Erythroblast (primary cell): ENCODE results near the gene FGF22.

Source experiments
- GATA1 ChIP-seq: IDR thresholded peaks from 2 replicates; pipeline ENCODE4 v1.6.1; 2011; ENCODE audit warnings: low read depth, mild to moderate bottlenecking, control low read depth, low read length, moderate library complexity
- POLR2A ChIP-seq: IDR thresholded peaks from 2 replicates; pipeline ENCODE4 v1.6.1; 2011; ENCODE audit warnings: mild to moderate bottlenecking, low read length

DNA sequence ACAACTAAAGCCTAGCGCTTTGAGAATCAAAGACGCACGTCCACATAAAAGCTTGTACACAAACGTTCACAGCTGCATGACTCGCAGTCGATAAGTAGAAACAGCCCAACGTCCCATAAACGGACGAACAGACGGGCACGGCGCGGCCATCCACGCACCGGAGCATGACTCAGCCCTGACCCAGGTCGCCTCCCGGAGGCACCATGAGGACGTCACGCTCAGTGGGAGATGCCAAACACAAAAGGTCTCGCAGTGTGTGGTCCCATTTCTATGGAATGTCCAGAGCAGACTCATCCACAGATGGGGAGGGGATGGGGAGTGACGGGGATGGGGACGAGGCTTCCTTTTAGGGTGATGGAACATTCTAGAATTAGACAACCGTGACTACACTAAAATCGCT is 15.7 kb upstream of the FGF22 start:
- no peak for TF ChIP-seq POLR2A
- TF ChIP-seq GATA1: no peak
